NCI-H2029 (cell line): Measurements from ENCODE around the gene USP31.
A peak's percentile ranks its signal among the peaks of the same experiment; 100 is the strongest.
"Not testable (repeated sequence)": the region's sequence is repeated elsewhere in the genome, so short reads cannot be mapped to it uniquely, and the experiment has no call there.

Experiments used
- DNase-seq: peaks from one replicate; lab custom pipeline; 2025; lab: John Stamatoyannopoulos, UW

USP31 gene

GRCh38 chr16:23156110-23156509 is 6.9 kb upstream of the USP31 start:
- no peak for DNase-seq

- no peak for DNase-seq
Observed at GRCh38 chr16:23155445-23156049, 6.3 kb upstream of the USP31 start.

GRCh38 chr16:23152386-23153178 is 3.3 kb upstream of the USP31 start:
- DNase-seq = no peak

- DNase-seq = no peak
Observed at GRCh38 chr16:23149993-23150364, 727 bp upstream of the USP31 start.

- DNase-seq = peak; percentile 42
Observed at GRCh38 chr16:23148513-23149266, 562 bp downstream of the USP31 start.

DNA sequence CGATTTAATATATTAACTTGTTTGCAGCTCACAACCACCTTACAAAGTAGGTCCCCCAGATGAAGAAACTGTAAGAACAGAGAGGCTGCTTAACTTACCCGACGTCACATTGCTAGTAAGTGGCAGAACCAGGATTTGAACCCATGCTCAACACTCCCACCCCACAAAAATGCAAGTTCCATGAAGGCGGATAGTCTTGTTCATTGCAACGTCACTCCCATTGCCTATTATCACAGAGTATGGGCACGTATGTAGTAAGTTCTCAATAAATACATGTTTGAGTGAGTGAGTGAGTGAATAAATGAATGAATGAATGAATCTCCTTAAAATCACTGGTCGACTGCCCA is 1.1 kb downstream of the USP31 start:
- DNase-seq = no peak

GRCh38 chr16:23147666-23148065 is 1.6 kb downstream of the USP31 start:
- DNase-seq = no peak

GRCh38 chr16:23146877-23147601 is 2.2 kb downstream of the USP31 start:
- DNase-seq = no peak

DNA sequence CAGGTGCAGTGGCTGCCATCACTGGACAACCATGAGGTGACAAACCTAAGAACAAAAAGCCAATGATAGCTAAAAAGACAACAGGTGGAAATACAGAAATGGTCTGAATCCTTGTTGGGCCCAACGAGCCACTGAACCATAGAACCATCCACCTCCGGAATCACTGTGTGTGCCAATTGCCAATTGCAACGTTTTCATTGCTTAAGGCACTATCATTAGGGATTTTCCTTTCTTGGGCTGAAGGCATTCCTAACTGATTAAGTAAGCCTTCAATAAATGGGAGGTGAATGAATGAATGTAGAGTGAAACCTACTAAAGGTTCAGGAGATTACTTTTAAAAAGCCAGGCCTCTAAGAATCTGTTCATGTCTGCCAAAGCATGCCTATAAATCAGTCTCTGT is 3.6 kb downstream of the USP31 start:
- no peak for DNase-seq

DNA sequence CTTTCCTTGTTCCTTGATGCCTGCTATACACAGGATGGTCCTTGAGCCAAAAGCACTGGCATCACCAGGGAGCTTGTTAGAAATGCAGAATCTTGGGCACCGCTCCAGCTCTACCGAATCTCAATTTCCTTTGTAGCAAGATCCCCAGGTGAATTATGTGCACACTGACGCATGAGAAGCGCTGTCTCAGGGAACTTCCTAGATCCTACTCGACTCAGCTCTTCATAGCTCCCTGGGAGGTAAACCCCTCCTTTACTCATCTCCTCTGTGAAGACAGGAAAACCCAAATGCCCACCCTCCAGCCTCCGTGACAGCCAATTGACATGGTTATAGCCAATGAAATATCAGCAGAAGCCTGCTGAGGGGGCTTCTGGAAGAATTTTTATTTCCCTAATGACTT is 4.1 kb downstream of the USP31 start:
- no peak for DNase-seq

DNA sequence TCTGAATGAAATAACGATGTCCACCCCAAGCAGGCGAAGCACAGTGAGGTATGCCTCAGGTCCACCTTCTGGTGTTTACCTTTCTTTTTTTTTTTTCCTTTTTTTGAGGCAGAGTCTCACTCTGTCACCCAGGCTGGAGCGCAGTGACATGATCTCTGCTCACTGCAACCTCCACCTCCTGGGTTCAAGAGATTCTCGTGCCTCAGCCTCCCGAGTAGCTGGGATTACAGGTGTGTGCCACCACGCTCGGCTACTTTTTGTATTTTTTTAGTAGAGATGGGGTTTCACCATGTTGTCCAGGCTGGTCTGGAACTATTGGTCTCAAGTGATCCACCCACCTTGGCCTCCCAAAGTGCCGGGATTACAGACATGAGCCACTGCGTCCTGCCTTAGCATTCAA is 4.9 kb downstream of the USP31 start:
- DNase-seq = not testable (repeated sequence)

DNA sequence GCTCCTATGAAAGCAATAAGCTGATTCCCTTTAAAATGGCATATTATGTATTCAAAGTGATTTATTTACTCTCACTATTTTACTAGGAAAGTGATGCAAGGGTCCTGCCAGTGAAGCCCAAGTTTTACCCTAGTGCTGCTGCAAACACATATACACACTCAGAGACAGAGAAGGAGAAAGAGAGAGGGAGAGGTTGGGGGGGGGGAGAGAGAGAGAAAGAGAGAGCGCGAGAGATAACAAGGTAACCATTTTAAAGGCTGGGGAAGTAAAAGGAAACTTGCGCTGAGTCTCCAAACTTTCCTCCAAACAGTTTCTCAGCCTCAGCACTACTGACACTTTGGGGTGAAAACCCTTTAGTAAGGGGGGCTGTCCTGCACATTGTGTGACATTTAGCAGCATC is 5.9 kb downstream of the USP31 start:
- no peak for DNase-seq

DNA sequence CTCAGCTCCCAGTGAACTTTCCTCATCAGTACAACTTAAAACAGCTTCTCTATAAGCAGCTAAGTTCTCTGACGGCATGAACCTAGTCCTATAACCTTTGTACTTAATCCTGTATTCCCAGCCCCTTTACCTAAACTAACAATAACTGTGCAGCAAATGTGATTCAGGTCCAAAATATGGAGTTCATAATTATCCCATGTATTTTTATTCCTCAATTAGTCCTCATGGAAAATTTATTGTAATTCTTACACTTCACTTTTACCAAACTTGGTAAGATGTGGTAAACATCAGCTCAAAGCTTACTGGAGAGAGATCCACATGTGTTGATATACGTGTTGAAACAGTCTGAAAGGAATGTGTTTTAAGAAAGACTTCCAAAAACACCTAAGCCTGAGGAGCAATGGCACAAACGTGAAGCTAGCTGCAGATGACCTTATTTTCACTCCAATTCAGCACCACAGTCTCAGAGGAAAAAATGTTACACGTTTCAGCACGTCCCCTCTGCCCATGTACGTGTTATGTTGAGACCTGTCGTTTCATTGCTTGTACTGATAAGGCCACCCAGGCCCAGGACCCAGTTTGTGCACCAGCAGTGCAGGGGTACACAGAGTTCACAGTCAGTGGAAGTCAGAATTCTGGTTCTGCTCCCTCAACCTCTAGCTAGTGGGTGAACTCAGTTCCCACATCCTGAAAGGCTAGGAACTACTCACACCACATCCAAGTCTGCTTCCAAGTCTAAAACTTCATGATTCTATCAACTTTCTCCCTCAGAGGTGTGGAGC is 7.1 kb downstream of the USP31 start:
- DNase-seq = no peak

- DNase-seq = no peak
Observed at GRCh38 chr16:23141500-23141899, 7.8 kb downstream of the USP31 start.

- no peak for DNase-seq
Observed at GRCh38 chr16:23141033-23141432, 8.2 kb downstream of the USP31 start.

GRCh38 chr16:23140107-23140506 is 9.1 kb downstream of the USP31 start:
- DNase-seq = no peak

GRCh38 chr16:23137818-23138217 is 11.4 kb downstream of the USP31 start:
- DNase-seq = no peak

DNA sequence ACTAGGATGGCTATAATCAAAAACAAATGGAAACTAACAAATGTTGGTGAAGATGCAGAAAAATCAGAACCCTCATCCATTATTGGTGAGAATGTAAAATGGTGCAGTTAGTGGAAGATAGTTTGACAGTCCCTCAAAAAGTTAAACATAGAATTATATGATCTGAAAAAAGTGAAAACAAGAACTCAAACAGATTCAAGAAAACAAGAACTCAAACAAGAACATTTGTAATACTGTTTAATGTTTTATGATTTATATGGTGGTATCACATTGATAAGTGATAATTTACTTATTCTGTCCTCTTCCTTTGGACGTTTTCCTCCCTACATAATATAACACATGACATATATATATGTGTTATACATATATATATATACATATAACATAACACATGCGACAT is 12.0 kb downstream of the USP31 start:
- no peak for DNase-seq

DNA sequence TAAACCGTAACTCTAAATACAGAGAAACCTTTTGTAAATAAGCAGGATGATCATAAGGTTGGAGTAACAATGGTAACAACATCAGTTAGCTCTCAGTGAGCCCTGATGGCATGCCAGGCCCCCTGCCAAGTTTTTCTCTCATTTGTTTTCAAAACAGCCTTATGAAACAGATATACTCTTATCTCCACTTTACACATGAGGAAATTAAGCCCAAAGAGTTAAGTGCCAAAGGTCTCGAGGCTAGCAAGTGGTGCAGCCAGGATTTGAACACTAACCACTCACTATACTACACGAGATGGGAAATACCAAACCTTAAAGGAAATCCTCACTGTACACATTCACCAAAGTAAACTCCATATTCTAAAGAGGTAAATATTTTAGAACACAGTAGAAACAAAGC is 15.0 kb downstream of the USP31 start:
- peak; percentile 77 for DNase-seq

GRCh38 chr16:23132775-23133463 is 16.3 kb downstream of the USP31 start:
- DNase-seq = no peak

DNA sequence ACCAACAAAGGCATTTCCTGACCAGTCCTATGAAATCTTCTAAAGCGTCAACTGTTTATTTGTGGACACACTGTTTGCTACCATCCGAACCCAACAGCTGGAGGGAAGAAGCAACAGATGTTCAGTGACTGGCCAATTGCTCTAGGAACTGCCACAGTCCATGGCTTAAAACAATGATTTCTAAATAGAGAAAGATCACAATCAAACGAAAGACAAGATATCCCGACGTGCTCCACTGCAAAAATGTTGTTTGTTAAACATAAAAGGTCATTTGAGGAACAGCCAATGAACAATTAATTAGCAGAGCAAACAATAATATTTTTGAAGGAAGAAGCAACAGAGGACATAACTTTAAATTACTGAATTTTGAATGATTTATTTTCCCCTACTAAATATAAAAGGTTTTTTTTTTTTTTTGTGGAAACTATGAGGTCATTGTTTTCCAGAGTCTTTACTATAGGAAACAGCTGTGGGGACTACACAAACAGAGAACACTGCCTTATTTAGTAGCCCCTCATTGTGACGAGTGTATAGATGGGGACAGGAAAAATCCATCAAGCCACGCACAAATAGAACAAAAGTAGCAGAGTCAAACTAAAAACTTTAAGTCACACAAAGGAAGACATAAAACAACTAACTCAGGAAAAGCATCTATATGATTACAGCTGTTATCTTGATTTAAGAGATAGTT is 17.2 kb downstream of the USP31 start:
- no peak for DNase-seq
